NCI-H1417 (cell line): Measurements from ENCODE around the gene WDFY1.

Experiments
- DNase-seq, 3 experiments: peaks; one replicate each; lab custom pipeline; 2025; lab: John Stamatoyannopoulos, UW

WDFY1 gene

GRCh38 chr2:223930103-223930976 lies 14.8 kb downstream of the WDFY1 start:
- DNase-seq: no peak

GRCh38 chr2:223929571-223930102 lies 15.5 kb downstream of the WDFY1 start:
- no peak for DNase-seq

GRCh38 chr2:223928113-223929006 lies 16.8 kb downstream of the WDFY1 start:
- no peak for DNase-seq

- DNase-seq: no peak
Observed at GRCh38 chr2:223925106-223925505, 20.0 kb downstream of the WDFY1 start.

- no peak for DNase-seq
Observed at GRCh38 chr2:223923976-223924375, 21.2 kb downstream of the WDFY1 start.

DNA sequence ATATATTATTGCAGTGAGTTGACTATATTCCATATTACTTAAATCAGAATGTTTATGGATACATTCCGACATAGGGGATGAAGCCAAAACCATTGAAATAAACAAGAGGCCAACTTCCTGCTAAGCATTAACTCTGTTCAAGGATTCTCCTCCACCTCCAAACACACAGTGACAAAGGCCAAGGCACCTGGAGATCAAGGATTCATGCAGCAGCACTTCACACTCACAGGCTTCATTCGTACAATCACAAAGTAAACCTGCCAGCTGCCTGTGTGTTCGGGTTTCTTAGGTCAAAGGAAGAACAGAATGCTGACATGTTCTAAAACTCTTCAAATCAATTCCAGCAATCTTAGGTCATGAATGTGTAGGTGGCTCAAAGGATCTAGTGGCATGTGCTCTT lies 22.8 kb downstream of the WDFY1 start:
- DNase-seq: no peak

- DNase-seq: no peak
Observed at GRCh38 chr2:223921204-223921603, 23.9 kb downstream of the WDFY1 start.

DNA sequence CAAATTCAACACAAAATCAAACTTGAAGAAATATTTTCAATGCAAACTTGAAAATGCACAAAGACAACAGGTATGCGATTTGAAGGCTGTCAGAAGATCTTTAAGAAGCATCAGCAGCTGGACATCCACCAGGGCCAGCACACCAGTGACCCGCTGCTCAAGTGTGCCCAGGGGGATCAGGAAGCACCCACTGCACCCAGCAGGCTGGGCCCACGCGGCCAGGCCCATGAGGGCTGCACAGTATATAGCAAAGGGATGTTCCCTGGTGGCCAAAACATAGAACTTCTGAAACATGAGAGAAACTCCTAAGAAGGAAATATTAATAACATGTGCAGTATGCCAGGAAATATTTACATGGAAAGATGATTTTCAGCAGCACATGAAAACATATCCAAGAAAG lies 25.0 kb downstream of the WDFY1 start:
- no peak for DNase-seq

DNA sequence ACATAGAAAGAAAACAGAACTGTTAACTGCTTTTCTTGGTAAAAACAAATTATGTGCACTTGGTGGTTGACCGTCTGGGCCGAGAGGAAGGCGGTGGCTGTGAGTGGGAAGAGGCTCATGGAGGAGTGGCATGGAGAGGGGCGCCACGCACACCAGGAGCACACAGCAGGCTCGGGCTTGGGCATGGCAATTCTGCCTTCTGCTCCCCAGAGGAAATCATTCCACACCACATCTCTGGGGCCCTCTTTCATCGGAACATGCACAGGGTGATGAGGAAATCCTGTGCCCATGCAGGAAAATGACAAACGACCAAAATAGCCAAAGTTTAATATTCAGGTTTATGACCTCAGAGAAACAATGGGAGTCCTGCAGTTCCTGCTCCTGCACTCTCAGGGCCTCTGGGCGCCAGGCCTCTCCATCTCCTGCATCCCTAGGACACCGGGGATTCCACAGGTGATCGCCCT lies 26.4 kb downstream of the WDFY1 start:
- DNase-seq: no peak

- DNase-seq: no peak
Observed at GRCh38 chr2:223916181-223916920, 28.8 kb downstream of the WDFY1 start.

GRCh38 chr2:223915071-223915470 lies 30.1 kb downstream of the WDFY1 start:
- DNase-seq: no peak

DNA sequence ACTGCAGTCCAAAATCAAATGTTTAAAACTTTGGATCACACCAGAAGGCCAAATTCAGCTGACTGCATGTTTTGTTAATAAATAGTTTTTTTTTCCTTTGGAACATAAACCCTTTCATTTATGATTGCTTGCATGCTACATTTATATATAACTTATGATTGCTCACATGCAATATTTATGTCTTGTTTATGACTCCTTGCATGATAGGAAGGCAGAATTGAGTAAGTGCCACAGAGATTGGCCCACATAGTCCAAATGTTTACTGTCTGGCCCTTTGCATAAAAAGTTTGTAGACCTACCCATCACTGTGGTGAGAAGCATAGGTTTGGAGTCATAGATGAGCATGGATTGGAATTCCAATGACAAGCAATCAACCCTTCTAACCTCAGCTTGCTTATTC lies 30.8 kb downstream of the WDFY1 start:
- DNase-seq: no peak

DNA sequence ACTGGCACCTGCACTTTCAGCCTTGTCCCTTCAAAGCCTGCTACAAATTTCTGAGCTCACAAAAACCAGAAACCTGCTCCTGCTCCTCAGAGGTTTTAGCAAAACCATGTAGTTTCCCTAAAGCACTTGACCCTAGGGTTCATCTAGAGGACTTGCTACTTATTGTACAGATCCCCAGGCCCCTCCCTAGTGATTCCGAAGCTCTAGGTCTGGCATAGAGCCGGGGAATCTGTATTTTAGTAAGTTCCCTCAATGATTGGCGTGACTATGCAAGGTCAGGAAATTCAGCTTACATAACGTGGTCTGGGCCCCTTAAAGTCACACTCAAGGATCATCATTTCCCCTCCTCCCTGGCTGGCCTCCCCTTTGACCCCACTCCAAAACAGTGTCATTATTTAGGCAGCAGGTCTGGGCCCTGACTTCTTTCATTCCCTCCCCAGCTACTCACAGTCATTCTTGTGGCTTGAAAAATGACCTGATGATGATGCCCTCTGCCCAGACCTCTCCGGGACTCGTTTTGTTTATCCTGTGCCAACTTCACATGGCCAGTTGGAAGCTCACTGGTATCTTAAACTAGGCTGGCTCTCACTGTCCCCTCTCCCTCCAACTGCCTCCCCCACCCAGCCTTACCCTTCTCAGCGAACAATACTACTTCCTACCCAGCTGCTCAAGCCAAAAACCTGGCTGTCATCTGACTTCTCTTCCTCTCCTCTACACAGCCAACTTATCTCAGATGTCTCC lies 36.0 kb downstream of the WDFY1 start:
- no peak for DNase-seq

DNA sequence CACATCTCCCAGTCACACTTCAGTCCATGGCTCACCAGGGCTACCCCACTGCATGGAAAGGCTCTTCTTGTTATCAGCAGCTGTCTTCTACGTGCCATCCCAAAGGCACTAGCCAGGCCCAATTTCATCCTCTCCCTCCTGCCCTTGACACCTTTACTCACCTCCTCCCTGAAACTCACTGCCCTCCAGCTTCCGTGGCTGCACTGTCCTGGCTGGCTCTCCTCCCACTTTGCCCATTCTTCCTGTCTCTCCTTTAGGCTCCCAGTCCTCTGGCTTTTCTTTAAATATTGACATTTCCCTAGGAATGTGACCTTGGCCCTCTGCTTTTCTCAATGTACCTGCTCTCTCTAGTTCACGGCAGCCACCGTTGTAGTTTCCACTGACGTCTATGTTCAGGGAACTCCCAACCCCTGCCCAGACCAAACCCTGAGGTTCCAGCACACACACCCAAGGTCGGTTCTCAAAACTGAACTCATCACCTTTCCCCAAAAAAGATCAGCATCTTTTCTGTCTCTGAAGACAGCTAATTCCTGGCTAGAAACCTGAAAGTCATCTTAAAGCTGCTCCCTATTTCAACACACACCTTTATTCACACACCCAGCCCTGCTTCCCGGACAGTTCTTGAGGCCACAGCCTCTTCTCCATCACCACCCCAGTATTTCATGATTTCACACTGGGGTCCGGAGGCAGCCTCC lies 36.7 kb downstream of the WDFY1 start:
- no peak for DNase-seq

GRCh38 chr2:223905996-223906395 lies 39.1 kb downstream of the WDFY1 start:
- no peak for DNase-seq

GRCh38 chr2:223901854-223902253 lies 43.3 kb downstream of the WDFY1 start:
- no peak for DNase-seq

DNA sequence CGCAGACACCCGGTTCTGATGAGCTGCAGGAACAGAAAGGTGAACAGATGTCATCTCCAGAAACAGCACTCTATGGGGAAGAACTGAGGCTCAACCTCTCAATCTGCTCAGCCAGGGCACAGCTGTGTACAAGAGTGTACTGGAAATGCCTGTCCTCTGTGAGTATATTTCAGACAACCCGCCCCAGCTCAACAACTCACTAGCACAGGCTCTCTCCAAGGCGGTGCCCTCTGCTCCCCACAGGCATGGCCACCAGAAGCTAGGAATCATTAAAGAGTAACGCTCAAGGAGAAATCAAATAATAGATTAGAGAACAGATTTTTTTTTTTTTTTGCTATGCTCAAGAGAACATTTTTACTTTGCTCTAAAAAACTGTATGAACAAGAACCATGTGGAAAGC lies 43.8 kb downstream of the WDFY1 start:
- DNase-seq: no peak

GRCh38 chr2:223900531-223900930 lies 44.6 kb downstream of the WDFY1 start:
- DNase-seq: no peak

GRCh38 chr2:223900066-223900465 lies 45.1 kb downstream of the WDFY1 start:
- no peak for DNase-seq

DNA sequence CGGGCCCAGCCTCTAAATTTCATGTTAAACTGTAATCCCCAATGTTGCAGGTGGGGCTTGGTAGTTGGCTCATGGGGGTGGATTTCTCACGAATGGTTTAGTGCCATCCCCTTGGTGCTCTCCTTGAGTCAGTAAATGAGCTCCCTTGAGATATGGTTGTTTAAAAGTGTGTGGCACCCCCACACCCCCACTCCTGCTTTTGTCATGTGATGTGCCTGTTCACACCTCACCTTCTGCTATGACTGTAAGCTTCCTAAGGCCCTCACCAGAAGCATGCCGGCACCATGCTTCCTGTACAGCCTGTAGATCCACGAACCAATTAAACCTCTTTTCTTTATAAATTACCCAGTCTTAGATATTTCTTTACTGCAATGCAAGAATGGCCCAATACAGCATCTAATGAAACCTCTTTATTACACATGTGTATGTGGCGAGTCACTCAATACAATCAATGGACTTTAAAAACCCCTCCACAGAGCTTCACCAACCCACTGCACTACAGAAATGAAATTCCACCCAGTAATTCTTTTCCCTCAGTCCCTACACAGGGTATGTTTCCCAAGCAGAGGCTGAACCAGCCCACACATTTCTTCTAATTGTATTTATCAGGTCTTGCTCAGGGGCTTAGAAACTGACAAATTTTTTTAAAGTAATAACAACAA lies 47.3 kb downstream of the WDFY1 start:
- DNase-seq: no peak
